ENCODE data around the gene UTS2. TPM values are rescaled to one million over a fixed set of nuclear protein-coding genes. Genes with fewer than 3 reads are reported as not detected.

The UTS2 gene
- total and polyA plus RNA-seq, 9 of the 15 experiments (the other 6 are each of a cell fraction or from before 2014, with no cell fraction given) = 0.22 to 0.29 TPM; not detected in 7

- no peak for TF ChIP-seq OTX1 (CRISPR knock-in tag; IDR thresholded peaks at IDR 0.05)
- no peak for TF ChIP-seq HMG20B (CRISPR knock-in tag; IDR thresholded peaks at IDR 0.05)
- no peak for TF ChIP-seq BACH1 (tag; IDR thresholded peaks at IDR 0.05)
- no peak for TF ChIP-seq ETV5 (CRISPR knock-in tag; IDR thresholded peaks at IDR 0.05; ENCODE audit: low read depth)
These were observed 10.3 kb downstream of the UTS2 start (continued) for GRCh38 chr1:7842517-7842916.

- no peak overlapping the region for H3K4me3 ChIP-seq
- no peaks in the 10 kb centered on the region for H3K9me1 ChIP-seq (ENCODE audit: control insufficient read depth, insufficient read depth, low read length)
- no peak for FAIRE-seq
- 0 out of 2 replicates have a peak, but pooled peaks cover 1% of the 10 kb centered on the region for H3K9me3 ChIP-seq (replicated peaks; ENCODE audit: control insufficient read depth, insufficient read depth, low read depth, low read length)
- H4K20me1 ChIP-seq (replicated peaks; ENCODE audit: control insufficient read depth, insufficient read depth, low read length) = no peaks in the 10 kb centered on the region
- no TSS peak for BruUV-seq (replicated peaks)
- no peak overlapping the region for H2AFZ ChIP-seq (ENCODE audit: low read depth, low read length)
- intact Hi-C loops (cut with micrococcal nuclease) (no loop called here), in situ Hi-C loops (cut with MboI) (no loop called here)
- POLR2A ChIA-PET = no interaction called here
- no peaks in the 10 kb centered on the region for H3K27me3 ChIP-seq (ENCODE audit: control insufficient read depth in 2 of 2, insufficient read depth in 2 of 2, low read length in 2 of 2)
- H3K27ac ChIP-seq (ENCODE audit: extremely low read depth, low read depth, low read length) = no peak overlapping the region
- DNase-seq (ENCODE audit: extremely low read depth in 1 of 4, low spot score in 3 of 4) = no peak
- H3K4me1 ChIP-seq (replicated peaks in 1 of 2; ENCODE audit: control insufficient read depth in 2 of 2, insufficient read depth in 2 of 2, low read length in 2 of 2) = no peaks in the 10 kb centered on the region
- 0 out of 3 replicates have a peak, but pooled peaks cover 3% of the 10 kb centered on the region for H3K79me2 ChIP-seq (ENCODE audit: control insufficient read depth, insufficient read depth, low read length)
- peaks cover 77% of the 10 kb centered on the region for H3K36me3 ChIP-seq (ENCODE audit: control insufficient read depth, insufficient read depth, low read length)
- H3K9ac ChIP-seq (ENCODE audit: insufficient read depth in 1 of 2, low read depth in 2 of 2, low read length in 2 of 2) = no peak overlapping the region
- 56% methylated on average over 3 of the region's 3 CpGs for WGBS (ENCODE audit: insufficient coverage, low coverage, missing lambda C conversion rate)
- CTCF ChIA-PET (ENCODE audit: low intra/inter-chr PET ratio) = no interaction called here
- no peak for ATAC-seq
- H3K4me2 ChIP-seq (ENCODE audit: insufficient read depth, low read length) = no peak overlapping the region
- no peak for TF ChIP-seq ELK3 (CRISPR knock-in tag; IDR thresholded peaks at IDR 0.05)
- no peak for TF ChIP-seq GABPA (tag; conservative IDR thresholded peaks at IDR 0.05; ENCODE audit: low read depth)
- TF ChIP-seq BRCA1 (IDR thresholded peaks at IDR 0.05) = no peak
- TF ChIP-seq BRCA1 (CRISPR knock-in tag; IDR thresholded peaks at IDR 0.05) = no peak
- no peak for TF ChIP-seq ZNF639 (CRISPR knock-in tag; conservative IDR thresholded peaks at IDR 0.05 in 1 of 2, IDR thresholded peaks at IDR 0.05 in 1 of 2)
- TF ChIP-seq CHD2 (IDR thresholded peaks at IDR 0.05; ENCODE audit: low read depth, low read length) = no peak
- TF ChIP-seq ZNF609 (CRISPR knock-in tag; IDR thresholded peaks at IDR 0.05; ENCODE audit: borderline replicate concordance) = no peak
These were observed 13.3 kb downstream of the UTS2 start for GRCh38 chr1:7839526-7839925.

Measured in K562 (cell line).